Esophagus muscularis mucosa (tissue), 4 donors: Measurements from ENCODE around the gene SIGLEC1. TPM values are rescaled to one million over a fixed set of nuclear protein-coding genes. Genes with fewer than 3 reads are reported as not detected.

Source experiments
- DNase-seq: peaks from one replicate; pipeline ENCODE4 v3.0.0-alpha.2; 2017; ENCODE audit errors: extremely low spot score
- H3K27ac ChIP-seq, 4 donors: fragments of 200-600 bp; sonication (generic); replicated peaks in 1 of 4; 1 replicate in 3 of 4; 2 replicates in 1 of 4; pipeline ENCODE4 v1.5.1; 2016 to 2019; ENCODE audit warnings: mild to moderate bottlenecking in 1 of 4
- H3K27me3 ChIP-seq, 4 donors: fragments of 200-600 bp; sonication (generic); one replicate each; pipeline versions ENCODE4 v1.5.1 to v1.6.0; 2016 to 2019
- H3K36me3 ChIP-seq, 4 donors: fragments of 200-600 bp; sonication (generic); one replicate each; pipeline ENCODE4 v1.5.1; 2016 to 2019
- H3K4me1 ChIP-seq, 4 donors: fragments of 200-600 bp; sonication (generic); one replicate each; pipeline ENCODE4 v1.5.1; 2016 to 2019
- H3K4me3 ChIP-seq, 4 donors: fragments of 200-600 bp; sonication (generic); 1 replicate in 2 of 4; 2 replicates in 2 of 4; pipeline ENCODE4 v1.5.1; 2016 to 2019; ENCODE audit warnings: mild to moderate bottlenecking in 4 of 4, moderate library complexity in 1 of 4
- H3K9me3 ChIP-seq, 4 donors: fragments of 200-600 bp; sonication (generic); 1 replicate in 3 of 4; 2 replicates in 1 of 4; pipeline ENCODE4 v1.5.1; 2016 to 2019
- CTCF ChIP-seq, 3 experiments: fragments of 200-600 bp in 2 of 3; fragments of 450-650 bp in 1 of 3; sonication (generic) in 2 of 3; IDR thresholded peaks; one replicate each; pipeline ENCODE4 v1.5.1; 2017 to 2019; ENCODE audit warnings: antibody characterized with exemption in 3 of 3, mild to moderate bottlenecking in 2 of 3, moderate library complexity in 1 of 3
- EP300 ChIP-seq: sonication (generic); formaldehyde crosslinking; IDR thresholded peaks from one replicate; pipeline ENCODE4 v1.6.1; 2017; ENCODE audit warnings: antibody characterized with exemption
- POLR2A ChIP-seq: fragments of 450-650 bp; IDR thresholded peaks from one replicate; pipeline ENCODE4 v1.6.1; 2017; ENCODE audit warnings: antibody characterized with exemption, moderate library complexity, mild to moderate bottlenecking, low read depth
- POLR2AphosphoS5 ChIP-seq, 2 donors: sonication (generic); formaldehyde crosslinking; IDR thresholded peaks; one replicate each; pipeline ENCODE4 v1.6.1; 2017; ENCODE audit warnings: antibody characterized with exemption in 2 of 2
- WGBS: methylation state at CpG from one replicate; pipeline ENCODE4 v1.1.5; 2018; 5-methylcytosine and 5-hydroxymethylcytosine counted together
- intact Hi-C: fragments of 100-400 bp; cut with DNase I; formaldehyde crosslinking; loops from one replicate; pipeline ENCODE4 v1.15.1; 2023
- total RNA-seq, 4 donors: library from RNA; depleted of rRNA; stranded (reverse); fragments of >200 nt; gene quantifications; one replicate each; pipeline versions ENCODE4 v1.1.0 to v1.2.1, GENCODE V29; 2016

SIGLEC1 gene
- total RNA-seq, 4 donors from 2014 or later = 13.1 to 18.7 (median 13.8) TPM

GRCh38 chr20:3689978-3690377, 22.4 kb downstream of the SIGLEC1 start:
- no peak overlapping the region for H3K27ac ChIP-seq
- DNase-seq = no peak
- WGBS = 93% methylated on average over 8 of the region's 11 CpGs
- no peak overlapping the region for H3K4me3 ChIP-seq
- no peaks in the 10 kb centered on the region for H3K27me3 ChIP-seq
- no peaks in the 10 kb centered on the region for H3K9me3 ChIP-seq
- TF ChIP-seq EP300 = no peak
- no peak for TF ChIP-seq CTCF (IDR thresholded peaks at IDR 0.05)
- no peak for TF ChIP-seq POLR2A
- TF ChIP-seq POLR2AphosphoS5 (IDR thresholded peaks at IDR 0.05) = no peak
- H3K4me1 ChIP-seq = peaks cover 12 to 29% (median 20%) of the 10 kb centered on the region in 4 donors
- intact Hi-C loops = no loop called here
- no peaks in the 10 kb centered on the region for H3K36me3 ChIP-seq

GRCh38 chr20:3687655-3688054, 24.7 kb downstream of the SIGLEC1 start:
- Histone ChIP-seq H3K36me3 (no peaks in the 10 kb centered on the region), H3K4me1 (peaks cover 12 to 31% (median 23%) of the 10 kb centered on the region in 4 donors), H3K4me3 (no peak overlapping the region), H3K27me3 (no peaks in the 10 kb centered on the region), H3K27ac (peak overlapping the region; percentile 69 to 84 (median 73)), H3K9me3 (no peaks in the 10 kb centered on the region)
- DNase-seq = no peak
- intact Hi-C loops = no loop called here
- peak in 1 of 2 donors; percentile 33 for TF ChIP-seq POLR2AphosphoS5 (IDR thresholded peaks at IDR 0.05)
- TF ChIP-seq CTCF (IDR thresholded peaks at IDR 0.05) = peak in 1 of 3 experiments; percentile 13
- TF ChIP-seq EP300 = no peak
- TF ChIP-seq POLR2A = no peak
- 61% methylated on average over 2 of the region's 2 CpGs for WGBS

GRCh38 chr20:3686867-3687321, 25.5 kb downstream of the SIGLEC1 start:
- peaks cover 0 to 5% (median 0%) of the 10 kb centered on the region in 4 donors for H3K27me3 ChIP-seq
- peaks cover 18 to 39% (median 30%) of the 10 kb centered on the region in 4 donors for H3K4me1 ChIP-seq
- no peaks in the 10 kb centered on the region for H3K9me3 ChIP-seq
- no peaks in the 10 kb centered on the region for H3K36me3 ChIP-seq
- H3K4me3 ChIP-seq = peak overlapping the region in 1 of 4 donors; percentile 13
- TF ChIP-seq POLR2AphosphoS5 (IDR thresholded peaks at IDR 0.05) (peak; percentile 70 to 86), EP300 (no peak)
- intact Hi-C loops = no loop called here
- WGBS = 26% methylated on average over 9 of the region's 9 CpGs
- DNase-seq = peak; percentile 95
- peak overlapping the region; percentile 69 to 84 (median 73) for H3K27ac ChIP-seq

- no peak for DNase-seq
- TF ChIP-seq CTCF (IDR thresholded peaks at IDR 0.05) (no peak), POLR2A (no peak), POLR2AphosphoS5 (IDR thresholded peaks at IDR 0.05) (no peak), EP300 (no peak)
- 44% methylated on average over 5 of the region's 7 CpGs for WGBS
- Histone ChIP-seq H3K27ac (peak overlapping the region; percentile 69 to 84 (median 73)), H3K4me3 (no peak overlapping the region), H3K27me3 (peaks cover 0 to 10% (median 0%) of the 10 kb centered on the region in 4 donors), H3K4me1 (peaks cover 21 to 43% (median 34%) of the 10 kb centered on the region in 4 donors), H3K36me3 (no peaks in the 10 kb centered on the region), H3K9me3 (no peaks in the 10 kb centered on the region)
- intact Hi-C loops = no loop called here
Measured at GRCh38 chr20:3686421-3686820, 26.0 kb downstream of the SIGLEC1 start.

- no peak overlapping the region for H3K4me3 ChIP-seq
- peaks cover 21 to 54% (median 45%) of the 10 kb centered on the region in 4 donors for H3K4me1 ChIP-seq
- 61% methylated on average over 7 of the region's 7 CpGs for WGBS
- H3K27me3 ChIP-seq = peaks cover 0 to 12% (median 0%) of the 10 kb centered on the region in 4 donors
- intact Hi-C loops = no loop called here
- H3K9me3 ChIP-seq = no peaks in the 10 kb centered on the region
- H3K36me3 ChIP-seq = no peaks in the 10 kb centered on the region
- no peak for TF ChIP-seq CTCF (IDR thresholded peaks at IDR 0.05)
- no peak for TF ChIP-seq POLR2A
- TF ChIP-seq POLR2AphosphoS5 (IDR thresholded peaks at IDR 0.05) = no peak
- TF ChIP-seq EP300 = no peak
- no peak for DNase-seq
- H3K27ac ChIP-seq = no peak overlapping the region
Measured at GRCh38 chr20:3685341-3685740, 27.1 kb downstream of the SIGLEC1 start.
